HG03521 (cell line): ENCODE results near the gene SLC39A10.
"Not testable (repeated sequence)": the region's sequence is repeated elsewhere in the genome, so short reads cannot be mapped to it uniquely, and the experiment has no call there.

Source experiments
- ATAC-seq: cut with Tn5 transposase; IDR thresholded peaks from one replicate; pipeline ENCODE4 v1.9.1; 2021; ENCODE audit warnings: mild to moderate bottlenecking, moderate library complexity; ENCODE audit not compliant: unreplicated experiment

The SLC39A10 gene

DNA sequence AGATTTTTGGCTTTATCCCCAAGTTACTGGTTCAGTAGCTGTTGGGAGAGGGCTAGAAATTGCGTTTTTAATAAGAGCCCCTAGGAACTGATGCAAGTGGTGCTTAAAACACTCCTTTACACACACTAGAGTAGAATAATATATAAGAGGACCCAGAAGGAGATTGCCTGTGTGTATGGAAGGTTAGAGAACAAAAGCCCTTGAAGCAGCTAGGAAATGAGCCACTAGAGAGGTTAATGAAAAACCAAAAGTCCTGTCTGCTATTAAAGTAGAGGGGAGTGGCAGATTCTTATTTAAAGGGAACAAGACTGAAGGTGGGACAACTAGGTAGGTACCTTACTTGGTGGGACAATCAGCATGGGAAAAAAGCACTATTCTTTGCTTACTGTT is 14.4 kb upstream of the SLC39A10 start:
- ATAC-seq, result no peak

DNA sequence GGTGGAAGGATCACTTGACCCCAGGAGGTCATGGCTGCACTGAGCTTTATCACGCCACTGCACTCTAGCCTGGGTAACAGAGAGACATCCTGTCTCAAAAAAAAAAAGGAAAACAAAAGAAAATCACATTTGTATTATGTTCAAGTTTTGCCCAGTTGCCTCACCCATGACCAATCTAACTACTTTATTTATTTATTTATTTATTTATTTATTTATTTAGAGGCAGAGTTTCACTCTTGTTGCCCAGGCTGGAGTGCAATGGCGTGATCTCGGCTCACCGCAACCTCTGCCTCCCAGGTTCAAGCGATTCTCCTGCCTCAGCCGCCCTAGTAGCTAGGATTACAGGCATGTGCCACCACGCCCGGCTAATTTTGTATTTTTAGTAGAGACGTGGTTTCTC is 12.3 kb upstream of the SLC39A10 start:
- ATAC-seq, result not testable (repeated sequence)

GRCh38 chr2:195645413-195645812 is 11.6 kb upstream of the SLC39A10 start:
- no peak for ATAC-seq

- no peak for ATAC-seq
Measured at GRCh38 chr2:195646424-195646823, 10.6 kb upstream of the SLC39A10 start.

DNA sequence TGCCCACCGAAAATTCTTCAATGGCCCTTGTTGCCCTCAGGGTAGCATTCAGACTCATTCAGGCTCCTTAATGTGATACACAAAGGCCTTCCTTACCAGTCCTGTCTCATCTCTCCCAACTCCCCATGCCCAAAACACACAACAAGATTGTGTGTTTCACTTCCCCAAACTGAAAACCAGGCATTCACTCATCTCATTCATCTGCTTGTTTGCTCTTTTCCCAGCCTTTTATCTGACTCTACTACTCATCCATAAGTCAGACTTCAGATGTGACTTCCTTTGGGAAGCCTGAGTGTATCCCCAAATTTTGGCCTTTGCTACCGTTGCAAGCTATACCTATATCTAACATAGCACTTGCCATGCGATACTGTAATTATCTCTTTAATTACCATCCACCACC is 9.7 kb upstream of the SLC39A10 start:
- ATAC-seq, result no peak

GRCh38 chr2:195648370-195648769 is 8.7 kb upstream of the SLC39A10 start:
- ATAC-seq, result not testable (repeated sequence)

GRCh38 chr2:195648787-195649186 is 8.2 kb upstream of the SLC39A10 start:
- no peak for ATAC-seq

- ATAC-seq, result peak; percentile 18
Measured at GRCh38 chr2:195649629-195650190, 7.3 kb upstream of the SLC39A10 start.

DNA sequence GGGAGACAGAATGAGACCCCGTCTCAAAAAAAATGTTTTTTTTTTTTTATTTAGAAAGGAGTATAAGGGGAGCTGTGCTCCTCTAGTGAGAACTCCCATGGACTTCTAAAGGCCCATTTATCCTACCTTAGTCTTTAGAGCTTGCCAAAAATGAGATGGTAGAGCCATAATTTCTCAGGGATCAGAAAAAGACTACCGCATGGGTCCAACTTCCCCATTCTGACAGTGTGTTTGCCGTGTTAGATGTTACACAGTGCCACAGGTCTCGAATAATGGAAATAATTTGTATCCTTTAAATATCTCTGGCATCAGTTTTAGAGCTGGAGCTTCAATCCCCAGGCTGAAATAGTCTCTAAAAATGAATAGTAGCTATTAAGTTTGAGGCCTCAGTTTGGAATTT is 6.0 kb upstream of the SLC39A10 start:
- no peak for ATAC-seq

GRCh38 chr2:195652911-195653310 is 4.1 kb upstream of the SLC39A10 start:
- ATAC-seq, result no peak

- ATAC-seq, result no peak
Measured at GRCh38 chr2:195656161-195656858, 716 bp upstream of the SLC39A10 start.

- ATAC-seq, result peak; percentile 26
Measured at GRCh38 chr2:195657634-195658540, 861 bp downstream of the SLC39A10 start.

DNA sequence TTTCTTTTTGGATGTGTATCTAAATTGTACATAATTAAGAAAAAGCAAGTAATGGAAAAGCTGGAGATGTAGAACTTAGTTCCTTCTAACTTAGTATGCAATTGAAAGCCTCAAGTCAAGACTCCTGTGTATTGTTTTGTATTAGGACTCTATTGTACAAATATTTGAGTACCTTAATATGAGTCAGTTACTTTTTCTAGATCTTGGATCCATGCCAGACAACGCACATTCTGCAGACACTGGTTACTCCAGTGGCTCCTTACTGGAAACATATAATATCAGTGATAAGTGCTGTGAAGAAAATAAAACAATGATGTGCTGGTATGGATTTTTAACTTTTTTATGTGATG is 1.5 kb downstream of the SLC39A10 start:
- no peak for ATAC-seq

- ATAC-seq, result no peak
Measured at GRCh38 chr2:195659114-195659513, 2.1 kb downstream of the SLC39A10 start.

DNA sequence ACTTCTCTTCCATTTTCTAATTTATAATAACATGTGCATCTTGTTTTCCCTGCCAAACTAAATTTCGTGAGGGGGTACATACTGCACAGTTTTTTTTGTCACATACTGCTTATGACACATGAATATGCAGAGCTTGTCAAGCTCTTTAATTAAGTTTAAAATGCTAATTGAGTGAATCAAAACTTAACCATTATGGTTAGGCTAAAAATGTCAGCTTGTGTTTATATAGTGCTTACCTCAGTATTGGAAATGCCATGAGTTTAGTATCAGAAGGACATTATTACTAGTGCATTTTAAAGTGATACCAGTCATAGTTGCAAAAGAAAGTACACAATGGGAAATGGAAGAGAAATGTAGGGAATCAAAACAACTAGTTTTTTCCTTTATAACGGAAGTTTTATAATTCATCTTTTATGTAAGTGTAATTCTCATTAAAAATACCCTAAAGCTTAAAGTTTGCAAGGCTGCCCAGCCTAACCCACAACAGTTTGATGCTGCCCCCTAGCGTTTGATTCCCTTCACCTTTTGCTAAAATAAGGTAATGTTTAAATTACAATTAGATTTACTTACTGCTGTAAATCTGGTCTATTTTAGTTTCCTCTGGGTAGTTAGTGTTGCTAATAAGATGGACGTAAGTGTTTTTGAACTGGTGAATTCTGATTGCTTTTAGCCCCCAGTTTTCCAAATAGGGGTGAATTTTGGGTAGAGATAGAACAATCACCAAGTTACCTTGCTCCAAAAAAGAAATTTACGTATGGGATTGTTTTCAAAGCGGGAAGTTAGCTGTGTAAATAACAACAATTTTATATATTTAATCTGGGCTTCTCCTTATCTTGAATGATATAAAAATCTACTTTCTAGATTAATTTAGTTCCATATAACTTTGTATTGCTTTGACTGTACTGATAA is 3.2 kb downstream of the SLC39A10 start:
- ATAC-seq, result no peak

DNA sequence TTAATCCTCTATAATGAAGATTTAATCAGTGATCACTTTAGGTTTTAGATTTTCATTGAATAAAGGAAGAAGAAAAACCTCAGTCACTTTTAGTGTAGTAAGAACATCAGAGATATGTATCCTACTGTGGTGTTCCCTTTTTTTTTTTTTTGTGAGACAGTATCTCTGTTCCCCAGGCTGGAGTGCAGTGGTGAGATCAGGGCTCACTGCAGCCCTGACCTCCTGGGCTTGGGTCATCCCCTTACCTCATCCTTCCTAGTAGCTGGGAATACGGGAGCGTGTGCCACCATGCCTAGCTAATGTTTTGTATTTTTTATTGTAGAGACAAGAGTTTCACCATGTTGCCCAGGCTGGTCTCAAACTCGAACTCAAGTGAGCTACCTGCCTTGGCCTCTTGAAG is 5.1 kb downstream of the SLC39A10 start:
- no peak for ATAC-seq

GRCh38 chr2:195663007-195663406 is 6.0 kb downstream of the SLC39A10 start:
- ATAC-seq, result no peak

- ATAC-seq, result no peak
Measured at GRCh38 chr2:195664528-195664927, 7.5 kb downstream of the SLC39A10 start.

- ATAC-seq, result not testable (repeated sequence)
Measured at GRCh38 chr2:195665153-195665552, 8.1 kb downstream of the SLC39A10 start.

DNA sequence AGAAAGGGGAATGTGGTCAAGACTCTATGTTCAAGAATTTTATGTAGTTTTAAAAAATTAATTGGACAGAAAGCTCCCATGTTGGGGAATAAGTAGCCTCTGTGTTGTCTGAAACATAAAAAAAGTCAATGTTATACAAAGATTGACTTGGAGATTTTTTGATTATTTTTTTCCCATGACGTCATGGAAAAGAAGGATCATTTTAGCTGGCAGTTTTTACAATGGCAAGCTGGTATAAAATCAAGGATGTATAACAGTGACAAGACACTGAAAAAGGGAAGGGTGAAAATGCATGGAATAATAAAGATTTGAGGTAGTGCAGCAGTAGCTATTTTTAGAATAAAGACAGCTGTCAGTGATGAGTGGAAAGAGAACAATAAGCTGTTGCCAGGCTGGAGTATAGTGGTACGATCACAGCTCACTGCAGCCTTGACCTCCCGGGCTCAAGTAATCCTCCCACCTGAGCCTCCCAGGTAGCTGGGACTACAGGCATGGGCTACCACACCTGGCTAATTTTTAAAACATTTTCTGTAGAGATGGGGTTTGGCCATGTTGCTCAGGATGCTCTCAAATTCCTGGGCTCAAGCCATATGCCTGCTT is 9.2 kb downstream of the SLC39A10 start:
- ATAC-seq, result no peak
